ENCODE results near the gene NUBP2. TPM values are rescaled to one million over a fixed set of nuclear protein-coding genes. Genes with fewer than 3 reads are reported as not detected.
"Not testable (repeated sequence)": the region's sequence is repeated elsewhere in the genome, so short reads cannot be mapped to it uniquely, and the experiment has no call there.

NUBP2 gene
- total RNA-seq, 1 donor, result 56.1 TPM

GRCh38 chr16:1794221-1794871 is 11.6 kb downstream of the NUBP2 start:
- Histone ChIP-seq H3K27me3 (ENCODE audit: insufficient read depth, low read length) (no peaks in the 10 kb centered on the region), H3K79me2 (ENCODE audit: insufficient read depth, low read length) (no peaks in the 10 kb centered on the region), H3K9me3 (ENCODE audit: low read depth, low read length) (no peaks in the 10 kb centered on the region), H3K4me3 (ENCODE audit: insufficient read depth, low read length) (no peak overlapping the region), H3K4me2 (ENCODE audit: insufficient read depth, low read length) (no peak overlapping the region), H2AFZ (ENCODE audit: low read length) (no peak overlapping the region), H3K27ac (ENCODE audit: low read depth, low read length) (no peak overlapping the region), H3K4me1 (ENCODE audit: insufficient read depth, low read length) (no peaks in the 10 kb centered on the region), H3K36me3 (ENCODE audit: insufficient read depth, low read length) (no peaks in the 10 kb centered on the region), H4K20me1 (ENCODE audit: insufficient read depth, low read length) (no peaks in the 10 kb centered on the region)
- peak; percentile 92 for DNase-seq (ENCODE audit: insufficient read length, low spot score, missing footprints)
- TF ChIP-seq CTCF (IDR thresholded peaks at IDR 0.05; ENCODE audit: extremely low read depth, low read depth, low read length), result no peak

- no peak for TF ChIP-seq CTCF (IDR thresholded peaks at IDR 0.05; ENCODE audit: extremely low read depth, low read depth, low read length)
- no peaks in the 10 kb centered on the region for H3K36me3 ChIP-seq (ENCODE audit: insufficient read depth, low read length)
- H4K20me1 ChIP-seq (ENCODE audit: insufficient read depth, low read length), result no peaks in the 10 kb centered on the region
- no peak overlapping the region for H3K27ac ChIP-seq (ENCODE audit: low read depth, low read length)
- no peaks in the 10 kb centered on the region for H3K27me3 ChIP-seq (ENCODE audit: insufficient read depth, low read length)
- peak; percentile 81 for DNase-seq (ENCODE audit: insufficient read length, low spot score, missing footprints)
- H3K79me2 ChIP-seq (ENCODE audit: insufficient read depth, low read length), result no peaks in the 10 kb centered on the region
- H3K4me3 ChIP-seq (ENCODE audit: insufficient read depth, low read length), result no peak overlapping the region
- H3K4me1 ChIP-seq (ENCODE audit: insufficient read depth, low read length), result no peaks in the 10 kb centered on the region
- H3K4me2 ChIP-seq (ENCODE audit: insufficient read depth, low read length), result no peak overlapping the region
- H3K9me3 ChIP-seq (ENCODE audit: low read depth, low read length), result no peaks in the 10 kb centered on the region
- no peak overlapping the region for H2AFZ ChIP-seq (ENCODE audit: low read length)
Measured at GRCh38 chr16:1794908-1795666, 12.3 kb downstream of the NUBP2 start.

GRCh38 chr16:1799263-1799662 is 16.5 kb downstream of the NUBP2 start:
- H2AFZ ChIP-seq (ENCODE audit: low read length); H3K27ac ChIP-seq (ENCODE audit: low read depth, low read length); H3K36me3 ChIP-seq (ENCODE audit: insufficient read depth, low read length); H3K4me2 ChIP-seq (ENCODE audit: insufficient read depth, low read length); H3K27me3 ChIP-seq (ENCODE audit: insufficient read depth, low read length); H3K9me3 ChIP-seq (ENCODE audit: low read depth, low read length); H4K20me1 ChIP-seq (ENCODE audit: insufficient read depth, low read length); H3K4me1 ChIP-seq (ENCODE audit: insufficient read depth, low read length); H3K4me3 ChIP-seq (ENCODE audit: insufficient read depth, low read length); H3K79me2 ChIP-seq (ENCODE audit: insufficient read depth, low read length); DNase-seq (ENCODE audit: insufficient read length, low spot score, missing footprints): not testable (repeated sequence)

GRCh38 chr16:1800701-1801100 is 17.9 kb downstream of the NUBP2 start:
- Histone ChIP-seq H3K4me1 (ENCODE audit: insufficient read depth, low read length) (no peaks in the 10 kb centered on the region), H2AFZ (ENCODE audit: low read length) (no peak overlapping the region), H3K4me2 (ENCODE audit: insufficient read depth, low read length) (no peak overlapping the region), H3K79me2 (ENCODE audit: insufficient read depth, low read length) (no peaks in the 10 kb centered on the region), H3K36me3 (ENCODE audit: insufficient read depth, low read length) (no peaks in the 10 kb centered on the region), H4K20me1 (ENCODE audit: insufficient read depth, low read length) (no peaks in the 10 kb centered on the region), H3K9me3 (ENCODE audit: low read depth, low read length) (no peaks in the 10 kb centered on the region), H3K27ac (ENCODE audit: low read depth, low read length) (no peak overlapping the region), H3K27me3 (ENCODE audit: insufficient read depth, low read length) (no peaks in the 10 kb centered on the region), H3K4me3 (ENCODE audit: insufficient read depth, low read length) (no peak overlapping the region)
- TF ChIP-seq CTCF (IDR thresholded peaks at IDR 0.05; ENCODE audit: extremely low read depth, low read depth, low read length), result no peak
- no peak for DNase-seq (ENCODE audit: insufficient read length, low spot score, missing footprints)

All from osteoblast (primary cell).